Testis (tissue), 2 donors: ENCODE measurements around the gene ADPRH.

Source experiments
- POLR2A ChIP-seq: fragments of 450-650 bp; IDR thresholded peaks from one replicate; pipeline ENCODE4 v1.6.1; 2017; ENCODE audit warnings: antibody characterized with exemption, mild to moderate bottlenecking, moderate library complexity
- TF ChIP-seq, protein P1 (sequence below), 3 experiments: fragments of 450-650 bp in 2 of 3; fragments of 200-600 bp in 1 of 3; sonication (generic) in 1 of 3; IDR thresholded peaks; one replicate each; pipeline ENCODE4 v1.5.1; 2016 to 2019; ENCODE audit warnings: antibody characterized with exemption in 3 of 3, mild to moderate bottlenecking in 2 of 3, moderate library complexity in 1 of 3

DNA sequence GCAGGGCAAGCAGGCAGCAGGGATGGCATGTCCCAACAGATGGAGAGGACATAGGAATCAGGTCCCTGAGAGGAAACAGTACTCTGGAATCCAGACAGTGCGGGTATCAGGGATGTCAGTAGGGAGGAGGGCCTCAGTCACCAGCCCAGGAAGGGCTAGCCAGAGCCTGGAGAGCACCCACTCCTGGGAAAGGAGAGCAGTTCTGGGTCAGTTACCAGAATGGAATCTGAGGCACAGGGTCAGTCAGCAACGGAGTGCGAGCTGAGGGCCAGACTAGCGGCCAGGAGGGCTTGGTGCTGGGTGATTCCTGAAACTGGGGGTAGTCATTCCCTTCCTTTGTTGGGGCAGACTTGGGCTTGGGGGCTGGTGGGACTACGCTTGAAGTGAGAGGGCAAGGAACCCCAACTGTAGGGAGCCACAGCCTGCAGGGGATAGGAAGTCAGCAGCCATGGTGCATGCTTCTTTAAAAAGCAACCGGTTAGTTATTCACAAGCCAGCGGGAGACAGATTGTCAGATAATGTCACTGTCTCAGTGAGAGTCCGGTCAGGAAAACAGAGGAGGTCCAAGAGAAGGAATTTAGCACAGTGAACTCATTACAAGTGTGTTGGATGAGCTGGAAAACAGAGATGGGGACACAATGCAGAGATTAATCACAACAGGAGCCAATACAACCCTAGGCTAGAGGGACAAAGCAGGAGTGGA is 46.3 kb downstream of the ADPRH start:
- TF ChIP-seq, protein P1, sequence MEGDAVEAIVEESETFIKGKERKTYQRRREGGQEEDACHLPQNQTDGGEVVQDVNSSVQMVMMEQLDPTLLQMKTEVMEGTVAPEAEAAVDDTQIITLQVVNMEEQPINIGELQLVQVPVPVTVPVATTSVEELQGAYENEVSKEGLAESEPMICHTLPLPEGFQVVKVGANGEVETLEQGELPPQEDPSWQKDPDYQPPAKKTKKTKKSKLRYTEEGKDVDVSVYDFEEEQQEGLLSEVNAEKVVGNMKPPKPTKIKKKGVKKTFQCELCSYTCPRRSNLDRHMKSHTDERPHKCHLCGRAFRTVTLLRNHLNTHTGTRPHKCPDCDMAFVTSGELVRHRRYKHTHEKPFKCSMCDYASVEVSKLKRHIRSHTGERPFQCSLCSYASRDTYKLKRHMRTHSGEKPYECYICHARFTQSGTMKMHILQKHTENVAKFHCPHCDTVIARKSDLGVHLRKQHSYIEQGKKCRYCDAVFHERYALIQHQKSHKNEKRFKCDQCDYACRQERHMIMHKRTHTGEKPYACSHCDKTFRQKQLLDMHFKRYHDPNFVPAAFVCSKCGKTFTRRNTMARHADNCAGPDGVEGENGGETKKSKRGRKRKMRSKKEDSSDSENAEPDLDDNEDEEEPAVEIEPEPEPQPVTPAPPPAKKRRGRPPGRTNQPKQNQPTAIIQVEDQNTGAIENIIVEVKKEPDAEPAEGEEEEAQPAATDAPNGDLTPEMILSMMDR (IDR thresholded peaks at IDR 0.05) = no peak
- TF ChIP-seq POLR2A = no peak
